NCI-H1436 (cell line): ENCODE measurements around the gene RAD51B.

ENCODE experiments used
- DNase-seq: peaks from one replicate; lab custom pipeline; 2025; lab: John Stamatoyannopoulos, UW

Gene RAD51B

DNA sequence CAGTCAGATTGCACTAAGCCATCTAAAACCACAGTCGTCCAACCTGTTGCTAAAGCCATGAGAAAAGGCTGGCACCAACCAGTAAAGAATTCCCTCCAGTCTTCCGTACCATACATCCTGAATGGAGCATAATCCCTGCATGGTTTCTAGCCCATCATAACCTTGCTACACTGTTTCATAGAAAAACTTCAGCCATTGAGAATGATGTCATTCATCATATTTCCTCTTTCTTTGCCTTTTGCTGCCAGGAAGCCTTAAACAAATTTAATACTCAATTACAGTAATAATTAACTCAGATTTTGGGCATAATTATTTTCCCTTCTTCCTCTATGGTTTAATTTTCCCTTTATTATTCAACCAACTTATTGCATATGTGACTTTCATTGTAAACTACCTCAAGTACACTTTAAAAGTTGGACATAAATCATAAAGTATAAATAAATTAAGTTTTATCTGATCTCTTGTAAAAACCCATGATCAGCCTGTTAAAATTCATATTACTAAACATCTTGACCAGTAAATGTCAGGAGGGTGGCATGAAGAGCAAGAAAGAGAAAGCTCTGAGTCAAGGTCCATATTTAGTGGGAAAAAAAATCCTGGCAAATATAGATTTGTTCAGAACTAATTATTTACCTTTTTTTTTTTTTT is 708.6 kb downstream of the RAD51B start:
- DNase-seq = no peak

DNA sequence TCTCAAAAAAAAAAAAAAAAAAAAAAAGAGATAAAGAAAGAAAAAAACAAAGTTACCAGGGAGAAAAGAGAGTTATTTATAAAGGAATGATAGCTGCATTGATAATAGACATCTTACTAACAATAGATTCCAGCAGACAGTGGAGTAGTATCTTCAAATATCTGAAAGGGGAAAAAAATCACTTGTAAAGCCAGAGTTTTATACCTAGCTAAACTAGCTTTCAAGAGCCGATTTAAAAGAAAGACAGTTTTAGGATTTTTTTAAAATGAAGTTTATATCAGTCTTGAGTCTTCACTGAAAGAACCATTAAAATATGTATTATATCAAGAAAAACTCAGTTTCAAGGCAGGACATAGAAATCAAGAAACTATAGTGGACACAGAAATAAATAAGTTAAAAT is 710.9 kb downstream of the RAD51B start:
- no peak for DNase-seq

DNA sequence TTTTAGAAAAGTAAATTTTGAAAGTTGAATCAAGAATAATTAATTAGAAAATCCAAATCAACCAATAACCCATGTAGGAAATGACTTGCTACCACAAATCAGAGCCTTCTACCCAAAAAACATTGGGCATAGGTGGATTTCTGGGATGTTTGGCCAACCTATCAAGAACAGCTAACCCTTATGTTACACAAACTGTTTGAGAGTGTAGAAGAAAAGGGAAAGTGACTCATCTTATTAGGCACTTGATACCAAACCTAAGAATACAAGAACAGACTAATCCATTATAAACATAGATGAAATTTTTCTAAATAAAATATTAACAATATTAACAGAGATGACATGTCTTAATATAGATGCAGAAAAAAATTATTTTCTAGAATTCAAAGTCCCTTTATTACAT is 712.9 kb downstream of the RAD51B start:
- DNase-seq = no peak

DNA sequence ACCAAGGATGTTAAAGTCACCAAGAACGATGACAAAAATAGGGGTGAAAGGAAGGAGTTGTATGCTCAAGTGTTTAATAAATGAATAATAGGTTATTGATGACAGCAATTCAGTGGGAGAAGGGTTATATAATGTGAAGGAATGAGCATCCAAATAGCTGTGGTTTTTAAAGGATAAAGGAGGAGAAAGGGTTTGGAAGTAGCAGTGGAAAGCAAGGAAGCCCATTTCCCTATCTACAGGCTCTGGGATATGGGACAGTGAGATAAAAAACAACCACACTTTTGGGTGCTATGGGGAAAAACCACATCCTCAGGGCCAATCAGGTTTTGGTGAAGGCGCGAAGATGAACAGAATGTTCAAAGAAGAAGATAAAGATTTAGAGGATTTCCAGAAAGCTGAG is 714.7 kb downstream of the RAD51B start:
- no peak for DNase-seq

DNA sequence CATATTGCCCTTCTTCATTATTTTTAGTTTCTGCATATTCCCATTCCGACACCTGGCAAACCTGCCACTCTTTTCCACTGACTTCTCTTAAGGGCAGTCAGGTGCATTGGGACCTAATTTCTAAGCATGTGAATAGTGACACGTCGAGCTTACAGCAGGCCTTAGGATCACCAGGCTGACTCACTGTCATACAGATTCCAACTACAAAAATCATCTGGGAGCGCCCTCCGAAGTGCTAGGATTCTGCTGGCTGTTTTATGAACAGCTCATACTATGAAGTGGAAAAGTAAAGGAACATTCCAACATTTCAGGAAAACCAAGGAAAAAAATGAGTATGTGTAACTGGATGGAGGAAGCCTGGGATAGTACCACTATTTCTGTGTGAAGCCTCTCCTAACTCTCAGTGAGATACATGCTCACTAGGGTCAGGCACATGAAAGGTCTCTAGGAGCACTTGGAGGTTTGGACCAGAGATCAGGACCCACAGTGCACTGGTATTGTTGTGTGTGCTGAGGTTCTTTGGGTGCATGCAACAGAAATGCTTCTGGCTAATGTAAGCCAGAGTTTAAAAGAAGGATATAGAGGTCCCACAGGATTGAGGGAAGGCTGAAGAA is 715.9 kb downstream of the RAD51B start:
- DNase-seq = no peak

DNA sequence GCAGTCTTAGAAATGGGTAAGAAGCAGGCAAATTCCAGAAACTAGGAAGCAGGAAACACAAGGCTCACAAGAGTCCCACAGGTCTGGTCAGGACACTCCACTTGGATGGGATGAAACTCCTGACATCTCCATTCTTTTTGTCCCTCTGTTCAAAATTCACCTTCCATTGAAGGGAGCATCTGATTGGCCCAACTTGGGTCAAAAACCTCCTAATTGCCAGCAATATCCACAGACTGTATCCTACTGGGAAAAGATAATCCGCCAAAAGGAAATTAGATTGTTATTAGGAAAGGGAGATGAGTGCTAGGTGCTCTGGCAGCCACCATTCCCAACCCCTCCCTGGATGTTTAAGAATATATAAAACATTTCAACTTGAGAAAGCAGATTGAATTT is 716.4 kb downstream of the RAD51B start:
- no peak for DNase-seq

DNA sequence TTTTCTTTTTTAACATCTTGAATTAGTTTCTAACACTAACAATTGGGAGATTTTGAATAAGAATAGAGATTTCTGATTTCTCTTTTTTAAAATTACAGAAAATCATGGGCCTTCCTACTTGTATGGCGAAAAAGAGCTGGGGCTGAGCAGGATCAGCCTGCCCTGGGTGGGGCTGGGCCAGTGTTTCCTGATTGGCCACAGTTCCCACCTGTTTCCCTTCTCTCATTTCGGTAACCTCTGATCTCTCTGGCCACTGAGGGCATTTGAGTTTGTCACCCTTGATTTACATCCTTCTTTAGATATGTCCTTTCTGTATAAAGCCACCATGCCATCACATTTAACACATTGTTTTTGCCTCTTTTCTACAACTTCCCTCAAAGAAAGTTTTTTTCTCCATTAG is 719.1 kb downstream of the RAD51B start:
- no peak for DNase-seq

DNA sequence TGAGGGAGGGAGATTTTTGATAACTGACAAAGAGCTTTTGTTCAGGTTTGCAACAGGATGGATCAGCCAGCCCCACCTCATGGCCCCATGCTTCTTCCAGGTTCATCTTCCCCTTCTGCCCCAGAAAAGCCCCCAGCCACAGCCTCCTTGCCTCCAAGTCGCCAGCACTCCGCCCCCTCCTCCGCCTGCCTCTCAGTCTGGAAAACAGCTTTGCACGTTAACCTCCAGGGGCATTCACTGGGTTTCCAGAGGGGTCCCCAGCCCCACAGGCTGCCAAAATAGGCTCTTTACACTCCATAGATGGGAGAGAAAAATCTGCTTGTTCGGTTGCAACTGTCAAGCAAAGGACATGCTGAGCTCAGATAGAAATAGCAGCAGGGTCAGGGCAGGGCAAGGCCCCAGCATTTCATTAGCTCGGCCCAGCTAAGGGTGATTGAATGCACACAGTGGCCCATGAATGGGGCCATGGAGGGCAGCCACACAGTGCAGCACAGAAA is 719.7 kb downstream of the RAD51B start:
- DNase-seq = no peak

DNA sequence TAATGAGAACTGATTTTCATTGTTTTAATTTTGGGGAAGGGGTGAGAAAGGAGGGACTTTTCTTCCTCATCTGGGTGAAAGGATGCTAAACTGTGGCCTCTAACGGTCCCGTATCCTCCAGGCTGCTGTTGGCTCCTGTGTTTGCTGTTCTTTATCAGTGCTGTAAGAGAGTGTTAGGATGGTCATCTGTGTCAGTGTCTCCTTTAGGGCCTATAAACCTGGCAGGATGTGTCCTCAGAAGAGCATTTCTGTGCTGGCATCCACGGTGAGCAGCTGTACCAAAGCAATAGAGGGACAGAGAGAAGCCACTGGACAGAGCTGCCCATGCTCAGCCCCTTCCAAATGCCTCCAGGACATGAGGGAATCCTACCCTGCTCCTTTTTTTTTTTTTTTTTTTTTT is 720.2 kb downstream of the RAD51B start:
- DNase-seq = no peak

DNA sequence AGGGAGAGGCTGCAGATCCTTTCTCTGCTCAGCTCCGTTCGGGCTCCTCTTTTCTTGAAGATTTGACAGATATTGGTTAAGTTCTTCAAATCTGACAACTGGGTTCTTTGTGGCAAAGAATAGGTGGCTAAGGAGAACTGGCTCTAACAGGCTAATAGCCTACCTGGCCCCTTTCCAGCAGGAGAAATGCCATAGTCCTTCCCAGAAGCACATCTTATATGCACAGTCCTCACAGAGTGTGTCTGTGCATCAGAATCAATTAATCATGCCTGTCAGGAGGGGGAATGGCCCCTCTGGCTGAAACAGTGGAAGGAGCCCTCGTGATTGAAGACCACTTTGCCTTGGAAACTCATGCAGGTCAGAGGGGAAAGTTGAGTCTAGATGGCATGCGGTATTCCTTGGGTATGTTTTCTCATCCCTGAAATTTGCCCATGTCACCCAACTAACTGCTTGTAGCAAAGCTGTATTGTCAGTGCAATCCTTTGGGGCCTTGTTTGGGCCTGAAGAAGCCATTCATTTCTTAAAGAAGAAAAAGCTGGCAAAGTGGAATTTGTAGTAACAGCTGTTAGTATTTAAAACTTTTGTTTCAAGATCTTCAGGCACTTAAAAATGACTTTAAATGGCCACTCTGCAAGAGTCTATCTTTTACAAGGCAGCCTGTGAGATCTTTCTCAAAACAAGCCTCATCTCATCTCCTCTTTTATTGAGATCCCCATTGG is 721.8 kb downstream of the RAD51B start:
- no peak for DNase-seq

DNA sequence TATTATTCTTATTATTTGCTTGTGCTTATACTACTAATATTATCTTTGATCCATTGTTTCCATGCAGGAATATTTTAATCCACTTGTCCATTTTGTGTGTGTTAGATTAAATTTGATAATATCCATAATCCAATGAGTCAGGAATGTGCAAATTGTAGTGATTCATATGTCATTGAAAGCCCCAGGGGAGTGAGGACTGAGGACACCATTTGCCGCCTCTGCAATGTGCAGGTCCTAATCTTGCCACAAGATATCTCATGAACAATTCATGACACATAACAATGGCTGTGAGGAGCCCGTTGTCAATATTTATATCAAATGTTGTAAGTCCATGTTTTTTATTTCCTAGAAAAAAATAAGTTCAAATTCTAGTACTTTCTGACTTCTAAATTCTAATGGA is 722.8 kb downstream of the RAD51B start:
- DNase-seq = no peak

DNA sequence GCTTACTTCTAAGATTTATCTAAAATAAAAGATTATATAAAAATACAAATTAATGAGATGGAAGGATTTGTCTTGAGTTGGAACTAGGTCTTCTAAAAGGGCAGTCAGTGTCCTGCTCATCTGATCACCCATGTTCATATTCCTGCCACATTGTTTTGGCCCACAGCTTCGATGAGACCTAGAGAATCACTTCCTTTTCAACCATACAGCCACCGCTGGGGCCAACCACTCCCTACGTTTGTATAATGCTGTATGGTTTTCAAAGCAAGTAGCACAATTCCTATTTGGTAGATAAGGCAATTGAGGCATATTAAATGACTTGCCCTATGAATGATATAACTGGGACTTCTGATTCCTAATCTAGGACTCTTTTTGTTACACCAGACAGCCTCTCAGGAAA is 723.9 kb downstream of the RAD51B start:
- no peak for DNase-seq

DNA sequence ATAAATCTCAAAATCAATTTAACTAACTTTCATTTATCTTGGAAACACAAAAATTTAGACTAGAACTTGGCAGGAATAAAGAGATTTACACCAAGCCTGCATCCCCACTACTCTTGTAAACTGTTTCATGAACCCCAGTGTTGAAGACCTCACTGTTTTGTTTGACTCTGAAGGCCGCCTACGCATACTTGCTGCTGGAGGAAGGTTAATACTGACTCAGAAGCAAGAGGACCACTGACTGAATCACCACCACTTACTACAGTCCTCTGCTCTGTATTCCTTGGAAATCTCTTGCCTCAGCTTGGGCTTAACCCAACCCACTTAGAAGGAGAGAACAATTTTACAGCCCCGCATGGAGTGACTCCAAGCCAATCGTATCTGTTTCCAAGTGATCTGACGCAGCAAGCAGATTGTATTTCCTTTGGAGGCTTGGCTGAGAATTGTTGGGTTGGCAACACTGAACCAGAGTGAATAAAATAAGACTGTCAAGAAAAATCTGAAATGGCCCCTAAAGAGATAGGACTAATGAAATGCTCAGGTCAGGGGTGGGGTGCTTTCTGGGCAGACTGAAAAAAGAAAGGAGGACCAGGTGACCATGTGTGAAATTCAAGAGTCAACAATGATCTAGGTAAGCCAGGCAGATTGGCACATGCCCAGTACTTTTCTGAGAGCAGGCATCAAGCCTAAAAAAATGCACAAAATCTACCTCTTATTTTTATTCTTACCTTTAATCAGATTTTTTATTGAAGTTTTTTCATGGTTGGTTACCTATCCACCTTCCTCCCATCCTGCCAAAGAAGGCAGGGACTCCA is 724.7 kb downstream of the RAD51B start:
- DNase-seq = no peak

DNA sequence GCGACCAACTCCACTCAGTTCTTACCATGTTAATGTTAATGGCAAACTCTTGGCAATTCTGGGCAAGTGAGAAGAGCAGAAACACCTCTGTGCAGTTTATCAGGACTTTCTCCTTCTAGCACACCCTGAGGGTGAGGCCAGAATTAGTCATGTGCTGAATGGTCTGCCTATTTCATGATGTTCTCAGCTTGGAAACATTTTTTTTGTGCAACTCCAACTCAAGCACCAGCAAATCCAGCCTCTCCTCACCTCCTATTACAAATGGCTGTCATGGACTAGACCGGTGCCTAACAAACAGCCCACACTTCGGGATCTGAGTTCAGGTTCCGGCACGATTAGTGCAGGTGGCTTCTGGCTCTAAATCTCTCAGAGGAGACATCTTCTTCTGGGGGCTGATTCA is 727.3 kb downstream of the RAD51B start:
- DNase-seq = no peak

DNA sequence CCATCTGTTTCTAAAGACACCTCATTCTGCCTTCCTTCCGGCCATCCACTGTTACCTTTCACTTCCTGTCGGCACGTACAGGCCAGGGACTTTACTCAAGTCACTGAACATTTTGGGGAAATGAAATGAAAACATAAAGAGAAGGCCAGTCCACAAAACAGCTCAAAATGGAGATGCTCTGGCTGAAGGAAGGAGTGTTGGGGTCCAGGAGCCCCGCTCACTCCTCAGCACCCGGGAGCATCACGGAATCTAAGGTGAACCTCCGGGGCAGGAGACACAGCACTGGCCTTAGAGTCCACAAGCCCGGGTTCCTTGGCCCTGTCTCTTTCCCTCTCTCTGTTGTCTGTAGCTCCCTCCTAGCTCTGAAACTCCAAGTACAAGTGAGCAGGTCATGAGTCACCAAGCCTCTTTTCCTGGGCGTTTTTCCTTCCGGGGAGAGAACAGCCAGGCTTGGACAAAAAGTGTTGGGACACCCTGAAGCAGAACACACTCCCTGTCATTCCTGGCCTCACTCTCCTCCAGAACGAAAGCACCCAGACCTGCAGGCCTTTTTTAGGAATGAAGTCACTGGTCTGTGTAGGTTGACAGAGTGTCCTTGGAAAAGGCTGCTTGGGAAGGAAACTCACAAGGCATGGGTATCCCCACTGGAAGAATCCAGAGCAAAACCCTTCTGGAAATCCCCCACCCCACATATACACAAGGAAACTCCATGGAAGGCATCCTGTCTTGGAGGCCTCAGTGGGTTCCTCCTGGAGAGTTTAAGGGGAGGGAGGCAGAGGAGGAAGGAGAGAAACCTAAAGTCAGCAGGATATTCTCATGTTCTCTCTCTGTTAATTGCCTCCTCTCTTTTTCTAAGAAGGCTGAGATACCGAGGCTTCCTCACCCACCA is 728.0 kb downstream of the RAD51B start:
- no peak for DNase-seq

DNA sequence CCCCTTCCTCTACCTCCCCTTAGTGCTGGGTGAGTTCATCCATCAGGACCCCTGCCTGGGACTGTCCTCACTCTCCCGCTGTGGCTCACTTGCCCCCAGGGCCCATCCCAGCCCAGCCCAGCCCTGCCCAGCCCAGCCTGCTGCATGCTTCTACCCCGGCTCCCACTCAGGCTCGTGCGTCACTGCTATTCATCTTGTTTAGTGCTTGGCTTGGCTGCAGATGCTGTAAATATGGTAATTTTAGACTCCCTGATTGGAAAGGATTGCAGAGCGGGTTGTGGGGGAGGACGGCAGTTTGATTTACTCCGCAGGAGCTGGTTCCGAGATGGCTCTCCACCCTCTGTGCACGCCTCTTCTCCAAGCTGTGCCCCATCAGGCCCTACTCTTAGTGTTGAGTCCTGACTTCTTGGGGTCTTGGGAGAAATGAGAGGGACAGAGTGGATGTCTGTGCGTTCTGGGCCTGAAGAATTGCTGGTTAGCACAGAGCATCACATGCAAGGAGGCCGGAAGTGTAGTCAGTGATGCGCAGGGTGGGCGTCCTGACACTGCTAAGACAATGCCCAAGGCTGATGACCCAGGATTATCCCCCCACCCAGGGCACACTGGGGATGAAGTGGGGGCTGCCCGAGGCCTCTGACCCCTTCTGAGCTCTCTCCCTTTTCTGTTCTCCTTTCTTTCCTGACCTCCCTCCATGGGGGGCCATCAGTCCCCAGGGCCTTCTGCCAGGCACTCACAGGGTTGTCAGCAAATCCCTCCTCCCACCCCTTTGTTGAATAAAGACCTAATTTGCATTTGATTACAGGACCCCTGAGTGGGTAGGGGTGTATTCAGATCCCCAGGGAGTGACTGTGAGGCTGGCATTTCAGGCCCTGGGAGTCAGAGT is 728.9 kb downstream of the RAD51B start:
- DNase-seq = peak; percentile 35

DNA sequence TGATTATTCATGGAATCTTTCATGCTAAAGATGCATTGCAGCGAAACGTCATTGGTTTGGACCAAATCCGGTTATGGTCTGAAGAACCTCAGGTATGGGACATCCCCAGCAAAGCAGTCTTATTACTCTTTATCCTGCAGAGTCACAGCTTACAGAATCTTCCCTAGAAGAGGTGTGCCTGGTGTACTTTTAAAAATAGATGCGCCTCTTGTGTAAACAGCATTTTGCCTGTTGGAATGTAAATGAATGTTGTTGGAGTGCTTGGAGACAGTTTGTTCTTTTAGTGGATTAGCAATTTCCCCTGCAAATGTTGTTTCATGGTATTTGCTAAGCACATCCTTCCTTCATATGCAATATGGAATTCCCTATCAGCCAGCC is 730.7 kb downstream of the RAD51B start:
- DNase-seq = no peak

DNA sequence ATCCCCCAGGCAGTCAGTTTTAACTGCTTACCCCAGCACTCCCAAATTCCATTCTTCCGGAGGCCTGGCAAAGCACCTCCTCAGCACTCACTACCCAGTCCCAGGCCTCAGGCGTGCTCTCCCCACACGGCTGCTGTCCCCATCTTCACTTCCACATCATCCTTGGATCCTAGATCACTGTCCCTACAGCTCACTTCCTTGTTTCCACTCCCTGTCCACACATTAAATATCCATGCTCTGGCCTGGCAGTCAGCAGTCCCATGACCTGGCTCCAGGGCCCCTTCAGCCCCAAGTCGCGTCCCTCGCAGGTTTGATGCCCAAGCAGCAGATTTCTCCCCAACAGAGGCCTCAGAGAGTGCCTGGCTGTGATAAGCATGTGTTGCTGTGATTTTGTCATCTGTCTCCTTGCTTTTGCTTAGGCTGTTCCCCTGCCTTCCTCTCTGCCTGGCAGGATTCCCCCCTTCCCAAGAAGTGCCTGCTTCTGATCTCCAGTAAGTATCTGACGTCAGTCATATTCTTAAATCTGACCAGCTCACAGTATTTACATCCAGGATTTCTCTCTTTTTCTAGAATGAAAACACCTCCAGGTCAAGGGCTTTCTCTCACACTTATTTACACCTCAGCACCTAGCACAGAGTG is 731.6 kb downstream of the RAD51B start:
- DNase-seq = no peak

DNA sequence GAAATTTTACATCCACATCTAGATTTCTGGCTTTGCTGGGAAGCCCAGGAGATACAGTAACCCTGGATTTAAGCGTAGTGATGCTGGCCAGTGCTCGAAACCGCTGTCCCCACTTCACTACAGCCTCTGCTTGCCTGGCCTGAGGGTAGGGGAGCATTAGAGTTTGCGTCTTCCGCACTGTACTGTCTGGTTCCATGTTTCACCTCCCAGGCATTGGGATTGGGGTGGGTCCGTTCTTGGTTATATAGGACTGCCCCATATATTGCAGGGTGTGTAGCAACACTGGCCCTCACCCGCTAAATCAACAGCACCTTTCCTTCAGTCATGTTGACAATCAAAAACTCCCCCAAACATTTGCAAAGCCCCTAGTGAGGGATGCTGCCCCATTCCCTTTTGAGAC is 732.5 kb downstream of the RAD51B start:
- no peak for DNase-seq

DNA sequence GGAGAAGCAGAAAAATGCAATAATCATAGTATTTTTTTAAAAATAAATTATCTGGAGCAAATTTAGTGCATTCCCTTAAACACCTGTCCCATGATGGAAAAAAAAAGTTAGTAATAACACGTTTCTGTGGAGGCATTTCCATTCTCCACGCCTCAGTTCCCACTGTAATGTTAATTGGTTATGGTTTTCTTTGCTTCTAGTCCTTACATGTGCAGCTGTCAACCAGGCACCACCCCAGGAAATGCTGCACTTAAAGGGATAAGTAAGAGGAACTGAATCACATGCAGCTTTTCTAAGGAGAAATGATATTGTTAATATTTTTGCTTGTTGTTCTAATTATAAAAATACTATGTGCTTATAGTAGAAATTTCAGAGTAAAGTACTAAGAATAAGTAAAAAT is 733.0 kb downstream of the RAD51B start:
- no peak for DNase-seq
